ENCODE measurements around the gene THRB. TPM values are rescaled to one million over a fixed set of nuclear protein-coding genes. Genes with fewer than 3 reads are reported as not detected.

THRB gene
- total RNA-seq, 1 experiment from 2014 or later: 5.8 TPM

DNA sequence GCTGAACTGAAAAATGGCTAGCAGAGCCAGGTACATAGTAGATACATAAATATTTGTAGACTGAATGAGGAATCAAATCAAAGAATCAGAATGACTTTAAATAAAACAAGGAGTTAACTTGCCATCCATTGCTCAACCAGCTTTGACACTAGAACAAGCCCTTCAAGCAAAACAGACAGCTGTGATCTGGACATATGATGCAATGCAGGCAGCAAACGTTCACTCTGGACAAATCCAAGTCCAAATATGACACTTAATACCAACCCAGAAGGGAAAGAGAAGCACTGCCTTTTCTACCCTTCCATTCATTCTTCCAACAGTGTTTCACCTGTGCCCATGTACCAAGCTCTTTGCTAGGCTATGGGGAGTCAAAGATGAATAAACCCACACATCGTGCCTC, 4.5 kb downstream of the THRB start:
- TF ChIP-seq RORB (CRISPR knock-in tag; IDR thresholded peaks at IDR 0.05) (no peak), GABPB1 (CRISPR knock-in tag; IDR thresholded peaks at IDR 0.05) (peak; percentile 97)
- DNase-seq (ENCODE audit: low spot score) (no peak), ATAC-seq (no peak)
- Mint-ChIP-seq H3K27ac (no peak overlapping the region), H3K4me3 (no peak overlapping the region), H3K36me3 (no peaks in the 10 kb centered on the region), H3K27me3 (ENCODE audit: low read depth) (peaks cover 31% of the 10 kb centered on the region), H3K4me1 (peaks cover 23% of the 10 kb centered on the region), H3K9me3 (no peaks in the 10 kb centered on the region)
- POLR2A ChIA-PET: no interaction called here
- CTCF ChIA-PET: no interaction called here

DNA sequence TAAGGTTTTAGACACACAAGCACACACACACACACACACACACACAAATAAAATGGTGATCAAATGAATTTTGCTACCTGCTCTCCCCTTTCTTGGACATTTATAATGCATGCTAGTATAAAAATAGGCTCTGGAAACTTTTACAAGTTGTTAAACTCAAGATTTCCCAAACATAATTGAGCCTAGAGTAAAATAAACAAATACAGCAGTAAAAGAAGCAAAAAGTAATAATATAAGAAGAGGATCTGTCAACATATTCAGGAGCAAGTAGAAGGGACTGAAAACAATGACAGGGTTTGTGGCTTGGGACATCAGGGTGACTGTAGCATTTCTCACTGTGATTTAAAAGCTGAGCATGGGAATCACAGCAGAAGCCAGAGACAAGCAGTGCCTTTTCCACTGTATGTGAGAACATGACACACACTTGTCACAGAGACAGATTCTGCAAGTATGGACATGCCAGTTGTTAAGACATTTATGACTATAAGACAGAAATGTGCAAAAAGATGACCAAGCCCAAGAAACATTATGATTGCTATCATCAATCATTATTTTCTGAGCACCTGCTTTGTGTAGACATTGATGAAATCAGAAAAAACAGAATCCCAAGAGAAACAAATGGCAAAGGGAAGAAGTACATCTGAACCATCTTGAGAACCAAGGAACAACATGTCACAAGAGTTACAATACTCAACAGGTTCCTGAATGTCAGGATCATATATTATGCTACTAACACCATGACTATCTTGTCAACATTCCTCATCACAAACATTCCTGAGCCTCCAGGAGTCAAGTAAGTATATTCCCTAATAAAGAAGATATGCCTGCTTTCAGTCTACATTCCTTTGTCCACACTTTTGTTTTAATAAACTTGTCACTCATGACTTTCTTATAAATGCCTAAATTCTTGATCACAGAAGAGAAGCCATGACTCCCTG, 7.1 kb downstream of the THRB start:
- TF ChIP-seq ZNF263 (CRISPR knock-in tag; IDR thresholded peaks at IDR 0.05; ENCODE audit: low read depth): no peak
- TF ChIP-seq, protein P1, sequence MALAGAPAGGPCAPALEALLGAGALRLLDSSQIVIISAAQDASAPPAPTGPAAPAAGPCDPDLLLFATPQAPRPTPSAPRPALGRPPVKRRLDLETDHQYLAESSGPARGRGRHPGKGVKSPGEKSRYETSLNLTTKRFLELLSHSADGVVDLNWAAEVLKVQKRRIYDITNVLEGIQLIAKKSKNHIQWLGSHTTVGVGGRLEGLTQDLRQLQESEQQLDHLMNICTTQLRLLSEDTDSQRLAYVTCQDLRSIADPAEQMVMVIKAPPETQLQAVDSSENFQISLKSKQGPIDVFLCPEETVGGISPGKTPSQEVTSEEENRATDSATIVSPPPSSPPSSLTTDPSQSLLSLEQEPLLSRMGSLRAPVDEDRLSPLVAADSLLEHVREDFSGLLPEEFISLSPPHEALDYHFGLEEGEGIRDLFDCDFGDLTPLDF (CRISPR knock-in tag; IDR thresholded peaks at IDR 0.05): no peak
- no peak for TF ChIP-seq ZNF396 (CRISPR knock-in tag; IDR thresholded peaks at IDR 0.05; ENCODE audit: borderline replicate concordance)
- TF ChIP-seq FOXJ3 (CRISPR knock-in tag; IDR thresholded peaks at IDR 0.05; ENCODE audit: borderline replicate concordance): no peak
- TF ChIP-seq, protein P2, sequence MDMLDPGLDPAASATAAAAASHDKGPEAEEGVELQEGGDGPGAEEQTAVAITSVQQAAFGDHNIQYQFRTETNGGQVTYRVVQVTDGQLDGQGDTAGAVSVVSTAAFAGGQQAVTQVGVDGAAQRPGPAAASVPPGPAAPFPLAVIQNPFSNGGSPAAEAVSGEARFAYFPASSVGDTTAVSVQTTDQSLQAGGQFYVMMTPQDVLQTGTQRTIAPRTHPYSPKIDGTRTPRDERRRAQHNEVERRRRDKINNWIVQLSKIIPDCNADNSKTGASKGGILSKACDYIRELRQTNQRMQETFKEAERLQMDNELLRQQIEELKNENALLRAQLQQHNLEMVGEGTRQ (CRISPR knock-in tag; IDR thresholded peaks at IDR 0.05): no peak
- TF ChIP-seq EMX1 (CRISPR knock-in tag; IDR thresholded peaks at IDR 0.05): no peak
- TF ChIP-seq, protein P3, sequence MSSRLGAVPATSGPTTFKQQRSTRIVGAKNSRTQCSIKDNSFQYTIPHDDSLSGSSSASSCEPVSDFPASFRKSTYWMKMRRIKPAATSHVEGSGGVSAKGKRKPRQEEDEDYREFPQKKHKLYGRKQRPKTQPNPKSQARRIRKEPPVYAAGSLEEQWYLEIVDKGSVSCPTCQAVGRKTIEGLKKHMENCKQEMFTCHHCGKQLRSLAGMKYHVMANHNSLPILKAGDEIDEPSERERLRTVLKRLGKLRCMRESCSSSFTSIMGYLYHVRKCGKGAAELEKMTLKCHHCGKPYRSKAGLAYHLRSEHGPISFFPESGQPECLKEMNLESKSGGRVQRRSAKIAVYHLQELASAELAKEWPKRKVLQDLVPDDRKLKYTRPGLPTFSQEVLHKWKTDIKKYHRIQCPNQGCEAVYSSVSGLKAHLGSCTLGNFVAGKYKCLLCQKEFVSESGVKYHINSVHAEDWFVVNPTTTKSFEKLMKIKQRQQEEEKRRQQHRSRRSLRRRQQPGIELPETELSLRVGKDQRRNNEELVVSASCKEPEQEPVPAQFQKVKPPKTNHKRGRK (CRISPR knock-in tag; IDR thresholded peaks at IDR 0.05; ENCODE audit: borderline replicate concordance): no peak
- TF ChIP-seq ZNF671 (CRISPR knock-in tag; IDR thresholded peaks at IDR 0.05): no peak
- TF ChIP-seq ZNF121 (CRISPR knock-in tag; IDR thresholded peaks at IDR 0.05): no peak
- no peak for TF ChIP-seq TEAD4 (CRISPR knock-in tag; IDR thresholded peaks at IDR 0.05)
- TF ChIP-seq TP53 (CRISPR knock-in tag; IDR thresholded peaks at IDR 0.05): no peak
- TF ChIP-seq, protein P4, sequence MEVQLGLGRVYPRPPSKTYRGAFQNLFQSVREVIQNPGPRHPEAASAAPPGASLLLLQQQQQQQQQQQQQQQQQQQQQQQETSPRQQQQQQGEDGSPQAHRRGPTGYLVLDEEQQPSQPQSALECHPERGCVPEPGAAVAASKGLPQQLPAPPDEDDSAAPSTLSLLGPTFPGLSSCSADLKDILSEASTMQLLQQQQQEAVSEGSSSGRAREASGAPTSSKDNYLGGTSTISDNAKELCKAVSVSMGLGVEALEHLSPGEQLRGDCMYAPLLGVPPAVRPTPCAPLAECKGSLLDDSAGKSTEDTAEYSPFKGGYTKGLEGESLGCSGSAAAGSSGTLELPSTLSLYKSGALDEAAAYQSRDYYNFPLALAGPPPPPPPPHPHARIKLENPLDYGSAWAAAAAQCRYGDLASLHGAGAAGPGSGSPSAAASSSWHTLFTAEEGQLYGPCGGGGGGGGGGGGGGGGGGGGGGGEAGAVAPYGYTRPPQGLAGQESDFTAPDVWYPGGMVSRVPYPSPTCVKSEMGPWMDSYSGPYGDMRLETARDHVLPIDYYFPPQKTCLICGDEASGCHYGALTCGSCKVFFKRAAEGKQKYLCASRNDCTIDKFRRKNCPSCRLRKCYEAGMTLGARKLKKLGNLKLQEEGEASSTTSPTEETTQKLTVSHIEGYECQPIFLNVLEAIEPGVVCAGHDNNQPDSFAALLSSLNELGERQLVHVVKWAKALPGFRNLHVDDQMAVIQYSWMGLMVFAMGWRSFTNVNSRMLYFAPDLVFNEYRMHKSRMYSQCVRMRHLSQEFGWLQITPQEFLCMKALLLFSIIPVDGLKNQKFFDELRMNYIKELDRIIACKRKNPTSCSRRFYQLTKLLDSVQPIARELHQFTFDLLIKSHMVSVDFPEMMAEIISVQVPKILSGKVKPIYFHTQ (CRISPR knock-in tag; IDR thresholded peaks at IDR 0.05): no peak
- TF ChIP-seq, protein P5, sequence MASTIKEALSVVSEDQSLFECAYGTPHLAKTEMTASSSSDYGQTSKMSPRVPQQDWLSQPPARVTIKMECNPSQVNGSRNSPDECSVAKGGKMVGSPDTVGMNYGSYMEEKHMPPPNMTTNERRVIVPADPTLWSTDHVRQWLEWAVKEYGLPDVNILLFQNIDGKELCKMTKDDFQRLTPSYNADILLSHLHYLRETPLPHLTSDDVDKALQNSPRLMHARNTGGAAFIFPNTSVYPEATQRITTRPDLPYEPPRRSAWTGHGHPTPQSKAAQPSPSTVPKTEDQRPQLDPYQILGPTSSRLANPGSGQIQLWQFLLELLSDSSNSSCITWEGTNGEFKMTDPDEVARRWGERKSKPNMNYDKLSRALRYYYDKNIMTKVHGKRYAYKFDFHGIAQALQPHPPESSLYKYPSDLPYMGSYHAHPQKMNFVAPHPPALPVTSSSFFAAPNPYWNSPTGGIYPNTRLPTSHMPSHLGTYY (CRISPR knock-in tag; IDR thresholded peaks at IDR 0.05): no peak
- no peak for TF ChIP-seq KAT7 (CRISPR knock-in tag; IDR thresholded peaks at IDR 0.05; ENCODE audit: borderline replicate concordance)
- no peak for TF ChIP-seq ELF4 (CRISPR knock-in tag; IDR thresholded peaks at IDR 0.05; ENCODE audit: low read depth)
- TF ChIP-seq, protein P6, sequence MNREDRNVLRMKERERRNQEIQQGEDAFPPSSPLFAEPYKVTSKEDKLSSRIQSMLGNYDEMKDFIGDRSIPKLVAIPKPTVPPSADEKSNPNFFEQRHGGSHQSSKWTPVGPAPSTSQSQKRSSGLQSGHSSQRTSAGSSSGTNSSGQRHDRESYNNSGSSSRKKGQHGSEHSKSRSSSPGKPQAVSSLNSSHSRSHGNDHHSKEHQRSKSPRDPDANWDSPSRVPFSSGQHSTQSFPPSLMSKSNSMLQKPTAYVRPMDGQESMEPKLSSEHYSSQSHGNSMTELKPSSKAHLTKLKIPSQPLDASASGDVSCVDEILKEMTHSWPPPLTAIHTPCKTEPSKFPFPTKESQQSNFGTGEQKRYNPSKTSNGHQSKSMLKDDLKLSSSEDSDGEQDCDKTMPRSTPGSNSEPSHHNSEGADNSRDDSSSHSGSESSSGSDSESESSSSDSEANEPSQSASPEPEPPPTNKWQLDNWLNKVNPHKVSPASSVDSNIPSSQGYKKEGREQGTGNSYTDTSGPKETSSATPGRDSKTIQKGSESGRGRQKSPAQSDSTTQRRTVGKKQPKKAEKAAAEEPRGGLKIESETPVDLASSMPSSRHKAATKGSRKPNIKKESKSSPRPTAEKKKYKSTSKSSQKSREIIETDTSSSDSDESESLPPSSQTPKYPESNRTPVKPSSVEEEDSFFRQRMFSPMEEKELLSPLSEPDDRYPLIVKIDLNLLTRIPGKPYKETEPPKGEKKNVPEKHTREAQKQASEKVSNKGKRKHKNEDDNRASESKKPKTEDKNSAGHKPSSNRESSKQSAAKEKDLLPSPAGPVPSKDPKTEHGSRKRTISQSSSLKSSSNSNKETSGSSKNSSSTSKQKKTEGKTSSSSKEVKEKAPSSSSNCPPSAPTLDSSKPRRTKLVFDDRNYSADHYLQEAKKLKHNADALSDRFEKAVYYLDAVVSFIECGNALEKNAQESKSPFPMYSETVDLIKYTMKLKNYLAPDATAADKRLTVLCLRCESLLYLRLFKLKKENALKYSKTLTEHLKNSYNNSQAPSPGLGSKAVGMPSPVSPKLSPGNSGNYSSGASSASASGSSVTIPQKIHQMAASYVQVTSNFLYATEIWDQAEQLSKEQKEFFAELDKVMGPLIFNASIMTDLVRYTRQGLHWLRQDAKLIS (CRISPR knock-in tag; IDR thresholded peaks at IDR 0.05; ENCODE audit: borderline replicate concordance): no peak
- no peak for TF ChIP-seq RORB (CRISPR knock-in tag; IDR thresholded peaks at IDR 0.05)

More for the DNA sequence above, 7.1 kb downstream of the THRB start:
- H3K4me1 Mint-ChIP-seq: peaks cover 12% of the 10 kb centered on the region
- no peaks in the 10 kb centered on the region for H3K36me3 Mint-ChIP-seq
- DNase-seq (ENCODE audit: low spot score): no peak
- POLR2A ChIA-PET: no interaction called here
- no peak overlapping the region for H3K27ac Mint-ChIP-seq
- no peak for ATAC-seq
- no peaks in the 10 kb centered on the region for H3K9me3 Mint-ChIP-seq
- no peak overlapping the region for H3K4me3 Mint-ChIP-seq
- peaks cover 16% of the 10 kb centered on the region for H3K27me3 Mint-ChIP-seq (ENCODE audit: low read depth)
- CTCF ChIA-PET: no interaction called here
